ENCODE data around the gene CPT1B.

Gene CPT1B

GRCh38 chr22:50582493-50583293 lies 4.5 kb upstream of the CPT1B start, which contains the start of gene CHKB:
CHKB (minus strand) TSS chr22:50582849; CDS start chr22:50582781, 68 bp downstream.
- H3K27ac ChIP-seq = peak within 1 kb of the TSS; percentile 90
- TF ChIP-seq CTCF (conservative IDR thresholded peaks at IDR 0.05) (no peak), ZFX (IDR thresholded peaks at IDR 0.05) (peak; percentile 24; the same call in 1 of the 2 replicates)

GRCh38 chr22:50581950-50582492 lies 3.8 kb upstream of the CPT1B start:
- peak; percentile 86; the same call in 1 of the 2 replicates for TF ChIP-seq ZFX (IDR thresholded peaks at IDR 0.05)
- no peak for TF ChIP-seq CTCF (conservative IDR thresholded peaks at IDR 0.05)
- H3K27ac ChIP-seq = peak overlapping the region; percentile 90

- H3K27ac ChIP-seq = peak overlapping the region; percentile 90
- TF ChIP-seq ZFX (IDR thresholded peaks at IDR 0.05) (no peak), CTCF (conservative IDR thresholded peaks at IDR 0.05) (no peak)
These were observed 3.1 kb upstream of the CPT1B start for GRCh38 chr22:50581031-50581949.

GRCh38 chr22:50579752-50580151 lies 1.5 kb upstream of the CPT1B start:
- no peak for TF ChIP-seq CTCF (conservative IDR thresholded peaks at IDR 0.05)
- TF ChIP-seq ZFX (IDR thresholded peaks at IDR 0.05) = no peak
- no peak overlapping the region for H3K27ac ChIP-seq

- no peak overlapping the region for H3K27ac ChIP-seq
- TF ChIP-seq CTCF (conservative IDR thresholded peaks at IDR 0.05) (no peak), ZFX (IDR thresholded peaks at IDR 0.05) (no peak)
These were observed 616 bp upstream of the CPT1B start for GRCh38 chr22:50578776-50579310.

- no peak overlapping the region for H3K27ac ChIP-seq
- TF ChIP-seq CTCF (conservative IDR thresholded peaks at IDR 0.05) = no peak
- TF ChIP-seq ZFX (IDR thresholded peaks at IDR 0.05) = no peak
These were observed 585 bp downstream of the CPT1B start for GRCh38 chr22:50577697-50577986.

Measured in C4-2B (cell line).